Lung (tissue), 12 donors: ENCODE measurements around the gene ERICH2. TPM values are rescaled to one million over a fixed set of nuclear protein-coding genes. Genes with fewer than 3 reads are reported as not detected.
"Not testable (repeated sequence)": the region's sequence is repeated elsewhere in the genome, so short reads cannot be mapped to it uniquely, and the experiment has no call there.

Experiments used
- ATAC-seq: fragments of 200-7000 bp; cut with Tn5 transposase; one replicate; pipeline ENCODE4 v1.9.1; 2020; ENCODE audit warnings: moderate number of reproducible peaks; ENCODE audit not compliant: insufficient read depth, low FRiP score
- DNase-seq, 3 donors: peaks; one replicate each; pipeline ENCODE4 v3.0.0-alpha.2; 2013 to 2017
- H3K27ac ChIP-seq, 2 donors: one replicate each; pipeline ENCODE4 v1.5.1; 2013; ENCODE audit warnings: mild to moderate bottlenecking in 2 of 2, moderate library complexity in 2 of 2, control low read depth in 1 of 2, inconsistent platforms in 1 of 2, low read depth in 1 of 2, low read length in 1 of 2
- H3K27me3 ChIP-seq, 3 donors: one replicate each; pipeline ENCODE4 v1.5.1; 2013; ENCODE audit warnings: low read length in 2 of 3; ENCODE audit not compliant: control insufficient read depth in 3 of 3, insufficient read depth in 3 of 3
- H3K36me3 ChIP-seq, 4 donors: one replicate each; pipeline ENCODE4 v1.5.1; 2013; ENCODE audit warnings: low read length in 4 of 4, mild to moderate bottlenecking in 1 of 4, moderate library complexity in 1 of 4; ENCODE audit not compliant: control insufficient read depth in 4 of 4, insufficient read depth in 4 of 4
- H3K4me1 ChIP-seq, 5 donors: one replicate each; pipeline ENCODE4 v1.5.1; 2013; ENCODE audit warnings: low read length in 5 of 5, mild to moderate bottlenecking in 2 of 5, moderate library complexity in 1 of 5; ENCODE audit not compliant: control insufficient read depth in 5 of 5, insufficient read depth in 5 of 5
- H3K4me3 ChIP-seq: one replicate; pipeline ENCODE4 v1.5.1; 2013; ENCODE audit warnings: mild to moderate bottlenecking, control low read depth, moderate library complexity
- H3K9ac ChIP-seq, 2 donors: one replicate each; pipeline ENCODE4 v1.5.1; 2013; ENCODE audit warnings: low read length in 2 of 2, control low read depth in 1 of 2; ENCODE audit not compliant: insufficient read depth in 1 of 2
- H3K9me3 ChIP-seq, 4 donors: one replicate each; pipeline ENCODE4 v1.5.1; 2013; ENCODE audit warnings: low read length in 3 of 4, mild to moderate bottlenecking in 1 of 4, moderate library complexity in 1 of 4; ENCODE audit not compliant: control insufficient read depth in 4 of 4, insufficient read depth in 3 of 4
- CTCF ChIP-seq: IDR thresholded peaks from 2 replicates; pipeline ENCODE4 v1.5.1; 2012; ENCODE audit warnings: mild to moderate bottlenecking; ENCODE audit errors: control extremely low read depth, extremely low read depth
- WGBS, 2 donors: extraction: QIAGEN DNeasy Blood & Tissue Kit; methylation state at CpG; one replicate each; pipeline ENCODE4 v1.1.7; 2013; 5-methylcytosine and 5-hydroxymethylcytosine counted together
- polyA plus RNA-seq, 2 donors: library from polyadenylated mRNA; stranded (reverse); fragments of 200-250 nt; gene quantifications; one replicate each; pipeline ENCODE4 v1.2.1, GENCODE V29; 2013
- total RNA-seq, 2 donors: library from RNA; depleted of rRNA in 1 of 2; stranded (reverse); fragments of >200 nt in 1 of 2; gene quantifications; one replicate each; pipeline ENCODE4 v1.2.1, GENCODE V29; 2014 to 2021
- donor health status: control.
- donor health status: control.
- donor health status: Bipolar disorder and iron deficiency.
- donor health status: healthy.
- donor health status: DM: yes; HTN: yes; CAD: no.

The ERICH2 gene
- total and polyA plus RNA-seq, 4 donors: 4.6 to 34.9 (median 11.3) TPM

GRCh38 chr2:170723446-170723958 is 46.7 kb upstream of the ERICH2 start:
- H3K27me3 ChIP-seq: peaks cover 0 to 10% (median 5%) of the 10 kb centered on the region in 3 donors
- H3K4me1 ChIP-seq: peaks cover 0 to 14% (median 0%) of the 10 kb centered on the region in 5 donors
- no peak overlapping the region for H3K27ac ChIP-seq
- no peak for DNase-seq
- TF ChIP-seq CTCF: no peak
- H3K9ac ChIP-seq: no peak overlapping the region
- ATAC-seq: no peak
- whole genome bisulfite sequencing, 2 donors: 45 to 75% methylated on average over 2 of the region's 2 CpGs
- H3K4me3 ChIP-seq: no peak overlapping the region
- no peaks in the 10 kb centered on the region for H3K36me3 ChIP-seq
- H3K9me3 ChIP-seq: no peaks in the 10 kb centered on the region

GRCh38 chr2:170733798-170734600 is 36.2 kb upstream of the ERICH2 start:
- Histone ChIP-seq H3K4me3 (no peak overlapping the region), H3K9me3 (peaks cover 0 to 5% (median 0%) of the 10 kb centered on the region in 4 donors), H3K4me1 (peaks cover 0 to 2% (median 0%) of the 10 kb centered on the region in 5 donors), H3K9ac (no peak overlapping the region), H3K36me3 (no peaks in the 10 kb centered on the region), H3K27ac (no peak overlapping the region), H3K27me3 (no peaks in the 10 kb centered on the region)
- TF ChIP-seq CTCF: no peak
- no peak for ATAC-seq
- 0 to 33% methylated on average over 1 of the region's 1 CpG for WGBS, 2 donors
- no peak for DNase-seq

GRCh38 chr2:170734601-170735000 is 35.6 kb upstream of the ERICH2 start:
- DNase-seq, H3K9me3 ChIP-seq, H3K4me3 ChIP-seq, H3K9ac ChIP-seq, H3K27ac ChIP-seq, H3K27me3 ChIP-seq, H3K36me3 ChIP-seq, H3K4me1 ChIP-seq, ATAC-seq: not testable (repeated sequence)
- WGBS, 2 donors: 77 to 80% methylated on average over 2 of the region's 2 CpGs

DNA sequence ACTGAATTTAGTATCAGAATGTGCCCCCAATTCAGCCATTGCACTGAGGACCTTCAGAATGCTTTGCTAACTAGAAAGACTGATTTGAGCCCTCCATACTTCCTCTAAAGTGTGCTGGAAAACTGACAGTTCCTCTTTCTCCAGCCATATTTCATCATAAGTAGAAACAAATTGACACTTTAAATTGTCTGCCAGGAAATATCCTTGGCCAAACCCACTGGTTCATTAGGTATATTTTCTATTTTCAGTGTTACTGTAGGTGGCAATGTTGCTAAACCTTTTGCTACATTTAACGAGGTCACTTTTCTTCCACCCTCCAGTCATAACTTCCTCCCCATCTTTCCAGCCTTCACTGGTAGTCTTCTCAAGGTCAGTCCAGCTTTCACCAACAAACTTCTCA is 33.5 kb upstream of the ERICH2 start:
- 9 to 11% methylated on average over 1 of the region's 1 CpG for WGBS, 2 donors
- Histone ChIP-seq H3K4me1 (peaks cover 0 to 2% (median 0%) of the 10 kb centered on the region in 5 donors), H3K36me3 (no peaks in the 10 kb centered on the region), H3K27ac (no peak overlapping the region), H3K9ac (no peak overlapping the region), H3K27me3 (no peaks in the 10 kb centered on the region), H3K9me3 (peaks cover 0 to 5% (median 0%) of the 10 kb centered on the region in 4 donors), H3K4me3 (no peak overlapping the region)
- no peak for ATAC-seq
- TF ChIP-seq CTCF: no peak
- DNase-seq: no peak
